ENCODE measurements around the gene TMC5.

GRCh38 chr16:19522397-19522732 lies 104.7 kb downstream of the TMC5 start:
- TF ChIP-seq CTCF (IDR thresholded peaks at IDR 0.05; ENCODE audit: low read depth, low read length, poor library complexity, severe bottlenecking) (no peak), EZH2phosphoT487 (IDR thresholded peaks at IDR 0.05; ENCODE audit: borderline replicate concordance, low read length) (no peak)

All from DOHH2 (cell line).